ENCODE data around the gene LHX4.

- TF ChIP-seq EP300 (IDR thresholded peaks at IDR 0.05; ENCODE audit: borderline replicate concordance in 1 of 2, low read depth in 2 of 2, low read length in 2 of 2) (no peak), CTCF (IDR thresholded peaks at IDR 0.05; ENCODE audit: control extremely low read depth in 1 of 3, insufficient read depth in 1 of 3, low read depth in 1 of 3, low read length in 3 of 3) (no peak), POLR2AphosphoS5 (IDR thresholded peaks at IDR 0.05; ENCODE audit: low read depth, low read length) (no peak), TAF1 (IDR thresholded peaks at IDR 0.05; ENCODE audit: low read depth, low read length) (no peak)
Observed at GRCh38 chr1:180261030-180261429, 31.0 kb downstream of the LHX4 start.

Measured in H1 (cell line).